Thoracic aorta (tissue), 2 donors: ENCODE measurements around the gene PCDHGA1. TPM values are rescaled to one million over a fixed set of nuclear protein-coding genes. Genes with fewer than 3 reads are reported as not detected.
"Not testable (repeated sequence)": the region's sequence is repeated elsewhere in the genome, so short reads cannot be mapped to it uniquely, and the experiment has no call there.

ENCODE experiments used
- ATAC-seq: fragments of 150-250 bp; one replicate; pipeline ENCODE4 v1.8.0; 2017; ENCODE audit warnings: low read depth; ENCODE audit not compliant: insufficient number of reproducible peaks, low FRiP score
- DNase-seq: peaks from one replicate; pipeline ENCODE4 v3.0.0-alpha.2; 2020; ENCODE audit warnings: low spot score
- H3K27ac ChIP-seq, 2 donors: fragments of 200-600 bp; sonication (generic); 1 replicate in 1 of 2; 2 replicates in 1 of 2; pipeline ENCODE4 v1.5.1; 2016; ENCODE audit warnings: mild to moderate bottlenecking in 2 of 2, moderate library complexity in 2 of 2
- H3K27me3 ChIP-seq: fragments of 200-600 bp; sonication (generic); replicated peaks from 2 replicates; pipeline ENCODE4 v1.6.0; 2016; ENCODE audit warnings: mild to moderate bottlenecking; ENCODE audit not compliant: insufficient read depth
- H3K36me3 ChIP-seq: fragments of 200-600 bp; sonication (generic); one replicate; pipeline ENCODE4 v1.5.1; 2016
- H3K4me1 ChIP-seq, 2 donors: fragments of 200-600 bp; sonication (generic); 1 replicate in 1 of 2; 2 replicates in 1 of 2; pipeline versions ENCODE4 v1.5.1 to v1.6.0; 2016; ENCODE audit warnings: low read depth in 2 of 2, mild to moderate bottlenecking in 1 of 2; ENCODE audit not compliant: control insufficient read depth in 1 of 2
- H3K4me3 ChIP-seq: fragments of 200-600 bp; sonication (generic); 2 replicates; pipeline ENCODE4 v1.5.1; 2016; ENCODE audit warnings: mild to moderate bottlenecking
- H3K9me3 ChIP-seq: fragments of 200-600 bp; sonication (generic); 2 replicates; pipeline ENCODE4 v1.5.1; 2016
- total RNA-seq, 2 donors: library from RNA; depleted of rRNA; stranded (reverse); fragments of >200 nt; gene quantifications; one replicate each; pipeline versions ENCODE4 v1.1.0 to v1.2.3, GENCODE V29; 2016
- TF ChIP-seq, protein P1 (sequence below): fragments of 200-600 bp; sonication (generic); IDR thresholded peaks from one replicate; pipeline ENCODE4 v1.5.1; 2019; ENCODE audit warnings: antibody characterized with exemption

The PCDHGA1 gene
- total RNA-seq, 2 donors from 2014 or later, result 0.41 to 2.8 TPM

DNA sequence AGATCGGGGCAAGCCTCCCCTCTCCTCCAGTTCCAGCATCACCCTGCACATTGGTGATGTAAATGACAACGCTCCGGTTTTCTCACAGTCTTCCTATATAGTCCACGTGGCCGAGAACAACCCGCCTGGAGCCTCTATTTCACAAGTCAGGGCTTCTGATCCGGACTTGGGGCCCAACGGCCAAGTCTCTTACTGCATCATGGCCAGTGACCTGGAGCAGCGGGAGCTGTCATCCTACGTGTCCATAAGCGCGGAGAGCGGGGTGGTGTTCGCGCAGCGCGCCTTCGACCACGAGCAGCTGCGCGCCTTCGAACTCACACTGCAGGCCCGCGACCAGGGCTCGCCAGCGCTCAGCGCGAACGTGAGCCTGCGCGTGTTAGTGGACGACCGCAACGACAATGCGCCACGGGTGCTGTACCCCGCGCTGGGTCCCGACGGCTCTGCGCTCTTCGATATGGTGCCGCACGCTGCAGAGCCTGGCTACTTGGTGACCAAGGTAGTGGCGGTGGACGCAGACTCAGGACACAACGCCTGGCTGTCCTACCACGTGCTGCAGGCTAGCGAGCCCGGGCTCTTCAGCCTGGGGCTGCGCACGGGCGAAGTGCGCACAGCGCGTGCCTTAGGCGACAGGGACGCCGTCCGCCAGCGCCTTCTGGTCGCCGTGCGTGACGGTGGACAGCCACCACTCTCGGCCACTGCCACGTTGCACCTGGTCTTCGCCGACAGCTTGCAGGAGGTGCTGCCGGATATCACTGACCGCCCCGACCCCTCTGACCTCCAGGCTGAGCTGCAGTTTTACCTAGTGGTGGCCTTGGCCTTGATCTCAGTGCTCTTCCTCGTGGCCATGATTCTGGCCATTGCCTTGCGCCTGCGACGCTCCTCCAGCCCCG lies 59.1 kb downstream of the PCDHGA1 start:
- H3K9me3 ChIP-seq, result peaks cover 95% of the 10 kb centered on the region
- TF ChIP-seq, protein P1, sequence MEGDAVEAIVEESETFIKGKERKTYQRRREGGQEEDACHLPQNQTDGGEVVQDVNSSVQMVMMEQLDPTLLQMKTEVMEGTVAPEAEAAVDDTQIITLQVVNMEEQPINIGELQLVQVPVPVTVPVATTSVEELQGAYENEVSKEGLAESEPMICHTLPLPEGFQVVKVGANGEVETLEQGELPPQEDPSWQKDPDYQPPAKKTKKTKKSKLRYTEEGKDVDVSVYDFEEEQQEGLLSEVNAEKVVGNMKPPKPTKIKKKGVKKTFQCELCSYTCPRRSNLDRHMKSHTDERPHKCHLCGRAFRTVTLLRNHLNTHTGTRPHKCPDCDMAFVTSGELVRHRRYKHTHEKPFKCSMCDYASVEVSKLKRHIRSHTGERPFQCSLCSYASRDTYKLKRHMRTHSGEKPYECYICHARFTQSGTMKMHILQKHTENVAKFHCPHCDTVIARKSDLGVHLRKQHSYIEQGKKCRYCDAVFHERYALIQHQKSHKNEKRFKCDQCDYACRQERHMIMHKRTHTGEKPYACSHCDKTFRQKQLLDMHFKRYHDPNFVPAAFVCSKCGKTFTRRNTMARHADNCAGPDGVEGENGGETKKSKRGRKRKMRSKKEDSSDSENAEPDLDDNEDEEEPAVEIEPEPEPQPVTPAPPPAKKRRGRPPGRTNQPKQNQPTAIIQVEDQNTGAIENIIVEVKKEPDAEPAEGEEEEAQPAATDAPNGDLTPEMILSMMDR, result no peak

DNA sequence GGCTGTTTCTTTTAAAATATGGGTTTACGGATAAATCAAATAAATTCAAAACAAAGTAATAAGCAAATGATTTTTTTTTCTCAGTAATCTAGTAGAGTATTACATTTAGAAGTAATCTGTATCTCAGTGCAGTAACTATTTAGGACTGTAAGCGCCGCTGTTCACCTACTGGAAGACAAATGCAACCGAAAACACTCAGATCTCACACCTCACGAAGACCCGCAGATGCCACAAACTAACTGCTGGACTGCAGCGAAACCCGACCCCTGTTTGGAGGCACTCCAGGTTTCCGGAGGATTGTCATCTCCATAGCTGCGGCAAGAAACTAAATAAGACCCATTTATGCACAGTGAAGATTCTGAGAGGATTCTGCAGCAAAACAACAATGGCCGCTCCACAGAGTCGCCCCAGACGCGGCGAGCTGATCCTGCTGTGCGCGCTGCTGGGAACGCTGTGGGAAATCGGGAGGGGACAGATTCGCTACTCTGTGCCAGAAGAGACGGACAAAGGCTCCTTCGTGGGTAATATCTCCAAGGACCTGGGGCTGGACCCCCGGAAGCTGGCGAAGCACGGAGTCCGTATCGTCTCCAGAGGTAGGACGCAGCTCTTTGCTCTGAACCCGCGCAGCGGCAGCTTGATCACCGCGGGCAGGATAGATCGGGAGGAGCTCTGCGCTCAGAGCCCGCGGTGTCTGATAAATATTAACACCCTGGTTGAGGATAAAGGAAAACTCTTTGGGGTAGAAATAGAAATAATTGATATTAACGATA lies 62.3 kb downstream of the PCDHGA1 start, which contains the start of gene PCDHGA8:
Gene PCDHGA8 (plus strand): TSS at position 205 of the 770 bp plus-strand sequence. CDS start 181 bp downstream, at position 386.
- H3K4me3 ChIP-seq, result peak within 1 kb of the TSS; percentile 32
- H3K27ac ChIP-seq, result no peak within 1 kb of the TSS
- DNase-seq (no peak), ATAC-seq (no peak)
- H3K27me3 ChIP-seq, result no peaks in the 10 kb centered on the region
- no peaks in the 10 kb centered on the region for H3K4me1 ChIP-seq
- peaks cover 5% of the 10 kb centered on the region for H3K36me3 ChIP-seq
- peaks cover 91% of the 10 kb centered on the region for H3K9me3 ChIP-seq
- TF ChIP-seq, protein P1, result no peak

More for the DNA sequence above, 59.1 kb downstream of the PCDHGA1 start:
- Histone ChIP-seq H3K27ac (no peak overlapping the region), H3K27me3 (no peaks in the 10 kb centered on the region), H3K36me3 (peaks cover 5% of the 10 kb centered on the region), H3K4me3 (peak overlapping the region; percentile 12), H3K4me1 (no peaks in the 10 kb centered on the region)
- ATAC-seq (no peak), DNase-seq (no peak)

DNA sequence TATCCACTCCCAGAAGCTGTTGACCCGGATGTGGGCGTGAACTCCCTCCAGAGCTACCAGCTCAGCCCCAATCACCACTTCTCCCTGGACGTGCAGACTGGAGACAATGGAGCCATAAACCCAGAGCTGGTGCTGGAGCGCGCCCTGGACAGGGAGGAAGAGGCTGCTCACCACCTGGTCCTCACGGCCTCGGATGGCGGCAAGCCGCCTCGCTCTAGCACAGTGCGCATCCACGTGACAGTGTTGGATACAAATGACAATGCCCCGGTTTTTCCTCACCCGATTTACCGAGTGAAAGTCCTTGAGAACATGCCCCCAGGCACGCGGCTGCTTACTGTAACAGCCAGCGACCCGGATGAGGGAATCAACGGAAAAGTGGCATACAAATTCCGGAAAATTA lies 63.0 kb downstream of the PCDHGA1 start:
- Histone ChIP-seq H3K4me3 (peak overlapping the region; percentile 23), H3K9me3 (peaks cover 93% of the 10 kb centered on the region), H3K36me3 (peaks cover 5% of the 10 kb centered on the region), H3K27ac (no peak overlapping the region), H3K27me3 (no peaks in the 10 kb centered on the region), H3K4me1 (no peaks in the 10 kb centered on the region)
- no peak for DNase-seq
- ATAC-seq, result no peak
- TF ChIP-seq, protein P1, result no peak

DNA sequence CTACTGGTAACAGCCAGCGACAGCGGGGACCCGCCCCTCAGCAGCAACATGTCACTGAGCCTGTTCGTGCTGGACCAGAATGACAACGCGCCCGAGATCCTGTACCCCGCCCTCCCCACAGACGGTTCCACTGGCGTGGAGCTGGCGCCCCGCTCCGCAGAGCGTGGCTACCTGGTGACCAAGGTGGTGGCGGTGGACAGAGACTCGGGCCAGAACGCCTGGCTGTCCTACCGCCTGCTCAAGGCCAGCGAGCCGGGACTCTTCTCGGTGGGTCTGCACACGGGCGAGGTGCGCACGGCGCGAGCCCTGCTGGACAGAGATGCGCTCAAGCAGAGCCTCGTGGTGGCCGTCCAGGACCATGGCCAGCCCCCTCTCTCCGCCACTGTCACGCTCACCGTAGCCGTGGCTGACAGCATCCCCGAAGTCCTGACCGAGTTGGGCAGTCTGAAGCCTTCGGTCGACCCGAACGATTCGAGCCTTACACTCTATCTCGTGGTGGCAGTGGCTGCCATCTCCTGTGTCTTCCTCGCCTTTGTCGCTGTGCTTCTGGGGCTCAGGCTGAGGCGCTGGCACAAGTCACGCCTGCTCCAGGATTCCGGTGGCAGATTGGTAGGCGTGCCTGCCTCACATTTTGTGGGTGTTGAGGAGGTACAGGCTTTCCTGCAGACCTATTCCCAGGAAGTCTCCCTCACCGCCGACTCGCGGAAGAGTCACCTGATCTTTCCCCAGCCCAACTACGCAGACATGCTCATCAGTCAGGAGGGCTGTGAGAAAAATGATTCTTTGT lies 64.3 kb downstream of the PCDHGA1 start:
- H3K9me3 ChIP-seq, result peaks cover 92% of the 10 kb centered on the region
- H3K4me3 ChIP-seq, H3K36me3 ChIP-seq, ATAC-seq, H3K27ac ChIP-seq, DNase-seq, H3K4me1 ChIP-seq, H3K27me3 ChIP-seq: not testable (repeated sequence)

DNA sequence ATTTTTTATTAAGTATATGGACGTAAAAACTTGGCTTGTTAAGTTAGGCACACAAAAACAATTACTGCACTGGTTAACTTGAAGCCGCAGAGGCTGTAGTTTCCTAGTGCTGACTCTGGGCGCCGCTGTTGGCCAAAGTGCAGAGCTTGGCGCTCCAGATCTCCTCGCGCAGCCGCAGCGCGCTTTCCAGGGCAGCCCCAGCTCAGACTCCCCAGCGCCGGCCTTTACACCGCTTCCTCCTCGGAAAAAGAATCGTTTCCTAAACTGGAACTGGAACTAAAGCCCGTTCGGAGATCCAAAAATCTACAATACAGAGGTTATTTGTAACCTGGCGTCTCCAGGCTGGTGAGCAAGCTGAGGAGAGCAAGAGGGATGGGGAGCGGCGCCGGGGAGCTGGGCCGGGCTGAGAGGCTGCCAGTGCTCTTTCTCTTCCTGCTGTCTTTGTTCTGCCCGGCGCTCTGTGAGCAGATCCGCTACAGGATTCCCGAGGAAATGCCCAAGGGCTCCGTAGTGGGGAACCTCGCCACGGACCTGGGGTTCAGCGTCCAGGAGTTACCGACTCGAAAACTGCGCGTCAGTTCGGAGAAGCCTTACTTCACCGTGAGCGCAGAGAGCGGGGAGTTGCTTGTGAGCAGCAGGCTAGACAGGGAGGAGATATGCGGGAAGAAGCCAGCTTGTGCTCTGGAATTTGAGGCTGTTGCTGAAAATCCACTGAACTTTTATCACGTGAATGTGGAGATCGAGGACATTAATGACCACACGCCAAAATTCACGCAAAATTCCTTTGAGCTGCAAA lies 67.6 kb downstream of the PCDHGA1 start, which contains the start of gene PCDHGB5:
Gene PCDHGB5 (plus strand): TSS at position 192 of the 796 bp plus-strand sequence. CDS start 181 bp downstream, at position 373.
- H3K27me3 ChIP-seq, H3K4me1 ChIP-seq, DNase-seq, H3K36me3 ChIP-seq, H3K27ac ChIP-seq, ATAC-seq: not testable (repeated sequence)
- H3K4me3 ChIP-seq, result peak within 1 kb of the TSS; percentile 47
- H3K9me3 ChIP-seq, result peaks cover 88% of the 10 kb centered on the region
- TF ChIP-seq, protein P1, result peak; percentile 29
